ENCODE results near the gene FAM210A.
"Not testable (repeated sequence)": the region's sequence is repeated elsewhere in the genome, so short reads cannot be mapped to it uniquely, and the experiment has no call there.

The FAM210A gene

GRCh38 chr18:13696961-13697360 lies 29.4 kb downstream of the FAM210A start:
- DNase-seq, result no peak

GRCh38 chr18:13695337-13695736 lies 31.0 kb downstream of the FAM210A start:
- not testable (repeated sequence) for DNase-seq

- not testable (repeated sequence) for DNase-seq
These were observed 36.3 kb downstream of the FAM210A start for GRCh38 chr18:13690060-13690459.

GRCh38 chr18:13688191-13689136 lies 37.9 kb downstream of the FAM210A start:
- DNase-seq, result no peak

GRCh38 chr18:13684546-13684945 lies 41.8 kb downstream of the FAM210A start:
- no peak for DNase-seq

- DNase-seq, result no peak
These were observed 44.7 kb downstream of the FAM210A start for GRCh38 chr18:13681701-13682100.

GRCh38 chr18:13680612-13681011 lies 45.7 kb downstream of the FAM210A start:
- no peak for DNase-seq

DNA sequence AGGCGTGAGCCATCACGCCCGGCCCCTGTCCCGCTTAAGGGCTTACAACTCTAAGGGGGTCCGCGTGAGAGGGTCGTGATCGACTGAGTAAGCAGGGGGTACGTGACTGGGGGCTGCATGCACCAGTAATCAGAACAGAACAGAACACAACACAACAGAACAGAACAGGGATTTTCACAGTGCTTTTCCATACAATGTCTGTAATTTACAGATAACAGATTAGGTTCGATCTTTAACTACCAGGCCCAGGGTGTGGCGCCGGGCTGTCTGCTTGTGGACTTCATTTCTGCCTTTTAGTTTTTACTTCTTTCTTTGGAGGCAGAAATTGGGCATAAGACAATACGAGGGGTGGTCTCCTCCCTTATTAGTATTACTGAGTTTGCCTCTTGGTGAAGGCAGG lies 49.0 kb downstream of the FAM210A start:
- DNase-seq, result not testable (repeated sequence)

DNA sequence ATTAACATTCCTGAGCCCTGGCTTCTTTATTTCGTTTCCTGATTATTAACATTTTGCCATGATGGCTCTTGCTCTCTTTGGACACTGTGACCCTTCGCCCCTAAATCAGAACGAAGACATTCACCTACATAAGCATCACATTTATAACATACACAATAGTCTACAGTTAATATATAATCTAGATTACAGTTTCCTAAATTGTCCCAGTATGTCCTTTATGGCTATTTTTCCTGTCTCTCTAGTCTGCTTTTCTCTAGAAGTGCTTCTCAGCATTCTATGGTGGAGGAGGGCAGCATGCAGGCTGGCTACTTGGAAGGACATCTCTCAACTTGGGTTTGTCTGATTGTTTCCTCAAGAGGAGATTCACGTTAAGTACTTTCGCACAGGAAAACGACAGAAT lies 49.9 kb downstream of the FAM210A start:
- no peak for DNase-seq

GRCh38 chr18:13672657-13673056 lies 53.7 kb downstream of the FAM210A start:
- DNase-seq, result no peak

DNA sequence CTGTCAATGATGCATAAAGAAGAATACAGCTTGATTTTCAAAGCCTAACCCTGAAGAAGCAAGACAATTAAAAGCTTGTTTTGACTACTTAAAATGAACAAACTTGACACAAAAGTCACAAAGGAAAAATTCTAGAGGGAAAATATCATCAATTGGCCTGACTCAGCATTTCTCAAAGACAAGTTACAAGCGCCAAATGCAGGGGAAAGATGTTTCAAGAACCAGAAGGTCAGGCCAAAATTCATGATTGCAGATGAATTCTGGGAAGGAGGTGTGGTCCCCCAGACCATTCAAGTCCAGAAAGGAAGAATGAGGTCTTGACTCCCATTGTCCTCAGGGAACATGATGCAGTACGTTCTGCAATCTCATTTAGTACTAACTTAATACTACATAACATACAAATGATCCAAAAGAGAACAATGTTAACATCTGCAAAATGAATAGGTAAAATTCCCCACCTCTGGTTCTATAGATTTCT lies 64.5 kb downstream of the FAM210A start:
- DNase-seq, result no peak

GRCh38 chr18:13661051-13661778 lies 65.1 kb downstream of the FAM210A start:
- no peak for DNase-seq

- DNase-seq, result no peak
These were observed 65.8 kb downstream of the FAM210A start for GRCh38 chr18:13660510-13660909.

GRCh38 chr18:13658436-13659204 lies 67.7 kb downstream of the FAM210A start:
- no peak for DNase-seq

- DNase-seq, result no peak
These were observed 68.4 kb downstream of the FAM210A start for GRCh38 chr18:13657974-13658373.

DNA sequence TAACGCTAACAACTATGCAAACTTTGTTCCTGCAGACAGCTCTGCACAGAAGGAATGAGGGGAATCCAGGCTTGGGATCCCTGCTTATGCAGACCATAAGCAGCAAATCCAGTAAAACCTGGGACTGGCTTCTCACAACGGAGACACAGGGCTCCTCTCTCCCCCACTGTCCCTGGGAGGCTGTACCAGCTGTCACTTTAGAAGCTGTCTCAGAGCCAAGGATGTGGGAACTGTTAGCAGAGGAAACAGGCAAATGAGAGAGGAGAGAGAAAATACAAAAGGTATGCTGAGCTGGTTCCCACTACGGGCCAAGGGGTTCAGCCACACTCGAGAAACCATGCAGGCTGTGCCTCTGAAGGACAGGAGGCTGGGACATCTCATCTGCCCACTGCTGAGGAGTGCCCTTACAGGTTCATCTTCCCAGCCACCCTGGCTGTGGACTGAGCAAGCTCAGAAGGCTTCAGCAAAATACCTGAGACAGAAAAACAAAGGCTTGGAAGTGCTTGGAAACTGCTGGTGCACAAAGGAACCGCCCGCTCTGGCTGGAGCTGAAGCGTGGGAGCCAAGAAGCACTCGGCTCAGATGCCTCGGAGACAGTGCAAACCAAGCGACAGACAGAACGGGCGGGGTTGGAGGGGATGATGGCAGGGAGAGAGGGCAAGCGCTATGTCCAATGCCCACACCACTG lies 72.5 kb downstream of the FAM210A start:
- DNase-seq, result no peak

GRCh38 chr18:13649397-13650390 lies 76.7 kb downstream of the FAM210A start:
- DNase-seq, result no peak

DNA sequence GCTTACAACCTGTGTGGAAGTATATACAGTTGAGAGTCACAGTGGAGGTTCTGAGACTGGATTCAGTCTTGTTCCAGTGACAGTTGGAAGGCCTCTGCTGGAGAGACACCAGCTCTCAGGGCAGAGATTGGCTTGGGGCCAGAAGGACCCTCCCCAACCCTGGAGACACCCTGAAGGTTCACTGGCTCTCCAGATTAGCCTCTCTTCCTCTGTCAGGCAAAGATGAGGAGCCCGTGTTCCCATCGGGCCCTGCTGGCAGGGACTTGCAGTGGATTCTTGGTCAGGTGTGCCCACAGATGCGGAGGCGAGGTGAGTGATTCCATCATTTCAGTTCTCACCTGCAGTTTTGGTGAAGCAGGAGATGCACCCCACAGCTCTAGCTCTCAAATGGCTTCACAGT lies 78.6 kb downstream of the FAM210A start:
- DNase-seq, result no peak

DNA sequence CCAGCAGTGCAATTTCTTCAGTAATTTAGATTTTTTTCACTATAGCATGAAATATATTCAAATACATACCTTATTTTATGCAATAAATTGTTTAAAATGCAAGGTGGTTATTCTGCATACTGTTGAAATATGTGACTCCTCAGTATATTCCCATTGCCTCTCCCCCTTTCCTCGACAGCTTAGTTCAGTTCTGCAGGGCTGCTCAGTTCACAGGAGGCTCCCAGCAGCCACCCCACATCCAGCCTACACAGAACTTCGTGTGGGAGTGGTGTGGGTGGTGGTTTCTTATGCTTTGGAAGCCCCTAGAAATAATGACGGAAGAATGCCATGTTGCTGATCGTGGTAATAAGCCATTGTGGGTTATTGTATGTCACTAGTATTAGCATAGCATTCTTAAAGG lies 79.7 kb downstream of the FAM210A start:
- DNase-seq, result no peak

GRCh38 chr18:13645093-13645492 lies 81.3 kb downstream of the FAM210A start:
- DNase-seq, result no peak

GRCh38 chr18:13643261-13643751 lies 83.1 kb downstream of the FAM210A start:
- DNase-seq, result no peak

All from right forelimb (tissue), 1 donor.